CD4-positive, alpha-beta T cell treated with Interleukin-1 beta for 1 hour (primary cell): ENCODE results near the gene HOXC12.

Experiments used
- DNase-seq, 2 donors: peaks; one replicate each; pipeline ENCODE4 v3.0.0-alpha.2; 2020 to 2022

HOXC12 gene

GRCh38 chr12:53941187-53941586 is 13.5 kb upstream of the HOXC12 start:
- no peak for DNase-seq

- no peak for DNase-seq
These were observed 13.0 kb upstream of the HOXC12 start for GRCh38 chr12:53941750-53942149.

- no peak for DNase-seq
These were observed 12.2 kb upstream of the HOXC12 start for GRCh38 chr12:53942467-53942997.

GRCh38 chr12:53944209-53944608 is 10.5 kb upstream of the HOXC12 start:
- no peak for DNase-seq

GRCh38 chr12:53944907-53945847 is 9.5 kb upstream of the HOXC12 start:
- DNase-seq = no peak

- no peak for DNase-seq
These were observed 7.0 kb upstream of the HOXC12 start for GRCh38 chr12:53947743-53948142.

GRCh38 chr12:53948650-53949593 is 5.8 kb upstream of the HOXC12 start:
- DNase-seq = no peak

- DNase-seq = no peak
These were observed 4.9 kb upstream of the HOXC12 start for GRCh38 chr12:53949631-53950436.

- DNase-seq = no peak
These were observed 4.3 kb upstream of the HOXC12 start for GRCh38 chr12:53950437-53950773.

GRCh38 chr12:53950789-53951576 is 3.7 kb upstream of the HOXC12 start:
- DNase-seq = no peak

- no peak for DNase-seq
These were observed 2.9 kb upstream of the HOXC12 start for GRCh38 chr12:53951577-53952334.

GRCh38 chr12:53952335-53952694 is 2.4 kb upstream of the HOXC12 start:
- DNase-seq = no peak

- no peak for DNase-seq
These were observed 1.6 kb upstream of the HOXC12 start for GRCh38 chr12:53952871-53953734.

GRCh38 chr12:53953831-53954693 is 641 bp upstream of the HOXC12 start:
- no peak for DNase-seq

- DNase-seq = no peak
These were observed 503 bp downstream of the HOXC12 start for GRCh38 chr12:53955036-53955775.

GRCh38 chr12:53955776-53956250 is 1.1 kb downstream of the HOXC12 start:
- DNase-seq = no peak

GRCh38 chr12:53956251-53956887 is 1.7 kb downstream of the HOXC12 start:
- DNase-seq = no peak
